ENCODE results near the gene ADGRB3.

DNA sequence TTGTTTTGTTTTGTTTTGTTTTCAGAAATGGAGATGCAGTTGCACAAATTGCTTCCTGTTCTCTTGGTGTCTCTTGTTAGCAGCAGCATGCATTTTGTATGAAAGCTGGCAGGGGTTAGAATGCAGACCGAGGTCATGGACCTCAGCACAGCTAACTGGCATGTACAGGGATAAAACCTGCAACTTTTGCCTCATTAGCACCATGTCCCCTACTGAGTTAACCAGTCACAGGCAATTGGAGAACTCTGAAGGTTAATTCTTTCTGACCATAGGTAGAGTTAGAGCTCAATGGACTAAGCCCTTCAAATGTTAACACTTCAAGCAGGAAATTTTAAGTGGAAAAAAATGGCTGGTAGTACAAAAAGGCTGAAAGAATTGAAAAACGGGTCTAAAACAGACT, 377.1 kb downstream of the ADGRB3 start:
- TF ChIP-seq, protein P1, sequence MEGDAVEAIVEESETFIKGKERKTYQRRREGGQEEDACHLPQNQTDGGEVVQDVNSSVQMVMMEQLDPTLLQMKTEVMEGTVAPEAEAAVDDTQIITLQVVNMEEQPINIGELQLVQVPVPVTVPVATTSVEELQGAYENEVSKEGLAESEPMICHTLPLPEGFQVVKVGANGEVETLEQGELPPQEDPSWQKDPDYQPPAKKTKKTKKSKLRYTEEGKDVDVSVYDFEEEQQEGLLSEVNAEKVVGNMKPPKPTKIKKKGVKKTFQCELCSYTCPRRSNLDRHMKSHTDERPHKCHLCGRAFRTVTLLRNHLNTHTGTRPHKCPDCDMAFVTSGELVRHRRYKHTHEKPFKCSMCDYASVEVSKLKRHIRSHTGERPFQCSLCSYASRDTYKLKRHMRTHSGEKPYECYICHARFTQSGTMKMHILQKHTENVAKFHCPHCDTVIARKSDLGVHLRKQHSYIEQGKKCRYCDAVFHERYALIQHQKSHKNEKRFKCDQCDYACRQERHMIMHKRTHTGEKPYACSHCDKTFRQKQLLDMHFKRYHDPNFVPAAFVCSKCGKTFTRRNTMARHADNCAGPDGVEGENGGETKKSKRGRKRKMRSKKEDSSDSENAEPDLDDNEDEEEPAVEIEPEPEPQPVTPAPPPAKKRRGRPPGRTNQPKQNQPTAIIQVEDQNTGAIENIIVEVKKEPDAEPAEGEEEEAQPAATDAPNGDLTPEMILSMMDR (IDR thresholded peaks at IDR 0.05; ENCODE audit: low read depth, low read length, missing input control) = no peak
- TF ChIP-seq YY1 (IDR thresholded peaks at IDR 0.05) (no peak), TAF1 (conservative IDR thresholded peaks at IDR 0.05) (no peak)
